G401 (cell line): ENCODE results near the gene TTC21B. TPM values are rescaled to one million over a fixed set of nuclear protein-coding genes. Genes with fewer than 3 reads are reported as not detected.

Source experiments
- DNase-seq: peaks from one replicate; pipeline ENCODE4 v3.0.0-alpha.2; 2015; ENCODE audit warnings: low spot score
- in situ Hi-C: cut with HindIII; loops from 2 replicates; pipeline ENCODE4 v1.10.0; 2016; ENCODE audit warnings: low sequenced_read_pairs, mixed read lengths
- total RNA-seq: library from RNA; depleted of rRNA; stranded (reverse); fragments of >200 nt; shearing (Covaris generic); gene quantifications from 2 replicates; pipeline ENCODE4 v1.2.3, GENCODE V29; 2014

The TTC21B gene
- total RNA-seq, 1 experiment from 2014 or later: 18.5 TPM

DNA sequence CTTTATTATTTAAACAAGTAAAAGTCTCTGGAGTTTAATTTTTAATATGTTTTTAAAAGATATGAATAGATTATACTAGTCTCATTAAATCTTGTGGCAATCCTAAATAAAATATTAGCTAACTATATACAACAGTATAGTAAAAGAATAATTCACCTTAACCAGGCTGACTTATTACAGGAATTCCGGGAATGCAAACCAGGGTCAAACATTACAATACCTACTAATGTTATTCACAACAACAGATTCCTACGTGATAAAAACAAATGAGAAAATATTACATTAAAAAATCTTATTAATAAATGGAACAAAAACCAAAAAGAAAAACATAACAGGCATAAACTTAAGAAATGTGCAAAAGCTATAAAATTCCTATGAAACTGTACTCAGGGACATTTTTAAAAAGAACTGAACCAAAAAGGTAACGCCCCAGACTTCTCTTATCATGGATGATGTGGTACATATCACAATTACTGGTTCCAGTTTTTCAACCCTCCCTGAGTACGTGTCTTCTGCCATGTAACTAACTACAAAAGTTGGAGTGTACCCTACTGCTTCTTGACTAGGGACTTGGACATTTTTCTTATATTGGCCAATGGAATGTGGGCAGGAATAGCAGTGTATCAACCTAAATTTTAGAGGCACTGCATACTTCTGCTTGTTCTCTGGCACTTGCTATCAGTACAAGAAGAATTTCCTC, 20.2 kb downstream of the TTC21B start:
- in situ Hi-C loops: no loop called here
- DNase-seq: no peak

GRCh38 chr2:165927774-165928173, 25.8 kb downstream of the TTC21B start:
- in situ Hi-C loops: no loop called here
- no peak for DNase-seq

DNA sequence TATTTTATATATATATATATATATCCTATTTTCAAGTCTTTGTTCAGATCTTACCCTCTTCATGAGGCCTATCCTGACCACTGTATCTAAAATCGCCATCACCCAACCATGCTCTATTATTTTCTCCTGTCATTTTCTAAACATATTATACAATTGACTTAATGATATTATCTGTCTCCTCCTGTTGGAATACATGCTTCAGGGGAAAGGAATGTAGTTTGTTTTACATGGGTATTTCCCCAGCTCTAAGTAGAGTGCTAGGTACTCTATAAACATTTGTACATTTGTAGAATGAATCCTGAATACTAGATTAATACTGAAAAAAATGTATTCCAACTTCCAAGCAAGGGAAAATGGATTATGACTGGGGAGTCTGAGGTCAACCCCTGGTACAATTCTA, 26.2 kb downstream of the TTC21B start:
- no peak for DNase-seq

DNA sequence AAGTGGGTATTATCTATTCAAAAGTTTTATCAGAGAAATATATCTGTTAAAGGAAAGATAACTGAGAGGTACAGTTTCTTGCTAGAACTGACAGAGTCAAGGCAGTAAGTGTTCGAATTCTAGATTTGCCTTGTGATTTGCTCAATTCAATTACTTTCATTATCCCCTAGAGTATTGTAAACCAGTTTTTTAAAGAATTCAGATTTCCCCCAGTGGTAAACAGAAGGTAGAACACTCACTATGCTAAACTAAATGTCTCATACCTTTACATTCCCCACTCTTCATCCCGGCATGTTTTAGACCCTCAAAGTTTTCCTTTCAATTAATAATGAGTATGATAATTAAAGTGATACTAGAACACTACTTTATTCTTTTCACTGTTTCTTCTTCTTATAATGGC, 28.6 kb downstream of the TTC21B start:
- no peak for DNase-seq
- in situ Hi-C loops: no loop called here

More for the DNA sequence above, 26.2 kb downstream of the TTC21B start:
- in situ Hi-C loops: no loop called here

DNA sequence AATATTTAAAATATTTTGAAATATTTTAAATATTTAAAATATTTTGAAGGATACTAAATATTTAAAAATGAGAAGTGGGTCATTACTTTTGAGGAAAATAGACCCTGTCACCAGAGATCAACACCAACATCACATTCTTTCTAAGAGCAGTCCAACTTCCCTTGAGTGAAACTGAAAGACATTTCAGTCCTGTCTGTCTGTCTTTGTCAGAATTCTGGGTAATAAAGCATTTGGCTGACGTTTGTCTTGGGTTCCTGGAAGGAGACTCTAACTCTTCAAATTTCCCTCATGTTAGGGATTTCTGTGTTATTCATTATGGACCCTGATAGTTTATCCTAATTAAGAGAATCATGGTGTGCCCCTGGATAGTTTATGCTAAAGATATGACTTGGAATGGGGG, 32.8 kb downstream of the TTC21B start:
- in situ Hi-C loops: no loop called here
- no peak for DNase-seq

DNA sequence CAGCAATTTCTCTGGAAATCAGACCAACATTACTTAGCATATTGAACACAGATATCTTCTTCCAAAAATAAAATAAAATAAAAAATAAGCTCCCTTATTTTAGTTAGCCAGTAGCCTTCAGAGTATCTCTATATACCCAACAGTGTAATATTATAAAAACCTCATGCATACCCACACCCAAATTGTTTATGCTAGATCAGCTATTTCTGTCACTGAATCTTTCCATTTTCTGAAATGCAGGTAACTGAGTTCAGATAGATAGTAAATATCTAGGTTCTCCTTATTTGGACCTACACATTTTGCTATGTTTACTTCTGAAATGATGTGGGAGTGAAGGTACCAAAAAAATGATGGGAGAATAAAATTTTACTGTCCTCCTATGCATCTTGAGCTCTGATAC, 39.9 kb downstream of the TTC21B start:
- in situ Hi-C loops: no loop called here
- DNase-seq: no peak

- in situ Hi-C loops: no loop called here
Observed at GRCh38 chr2:165911981-165912380, 41.6 kb downstream of the TTC21B start.

DNA sequence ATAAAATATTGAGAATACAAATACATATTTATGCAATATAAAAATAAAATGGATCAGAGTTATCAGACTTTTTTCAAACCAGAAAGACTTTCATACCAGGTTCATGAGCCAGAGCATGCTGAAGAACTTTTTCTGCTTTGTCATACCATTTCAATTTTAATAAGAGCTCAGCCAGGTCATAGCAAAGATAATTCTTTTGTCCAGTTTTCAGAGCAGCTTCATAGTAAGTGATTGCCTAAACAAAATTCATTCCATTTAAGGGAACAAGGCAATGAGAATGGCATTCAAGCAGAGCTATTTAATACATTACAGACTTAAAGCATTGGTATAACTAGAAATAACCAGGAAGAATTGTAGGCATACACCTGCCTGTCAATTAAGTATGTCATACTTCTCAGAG, 42.3 kb downstream of the TTC21B start:
- DNase-seq: no peak
- in situ Hi-C loops: no loop called here

More at GRCh38 chr2:165911981-165912380, 41.6 kb downstream of the TTC21B start:
- no peak for DNase-seq

GRCh38 chr2:165909466-165909865, 44.1 kb downstream of the TTC21B start:
- no peak for DNase-seq
- in situ Hi-C loops: no loop called here

GRCh38 chr2:165905854-165906253, 47.7 kb downstream of the TTC21B start:
- in situ Hi-C loops: no loop called here
- DNase-seq: no peak

GRCh38 chr2:165905269-165905668, 48.3 kb downstream of the TTC21B start:
- DNase-seq: no peak
- in situ Hi-C loops: no loop called here

GRCh38 chr2:165904432-165904831, 49.1 kb downstream of the TTC21B start:
- in situ Hi-C loops: no loop called here
- no peak for DNase-seq

DNA sequence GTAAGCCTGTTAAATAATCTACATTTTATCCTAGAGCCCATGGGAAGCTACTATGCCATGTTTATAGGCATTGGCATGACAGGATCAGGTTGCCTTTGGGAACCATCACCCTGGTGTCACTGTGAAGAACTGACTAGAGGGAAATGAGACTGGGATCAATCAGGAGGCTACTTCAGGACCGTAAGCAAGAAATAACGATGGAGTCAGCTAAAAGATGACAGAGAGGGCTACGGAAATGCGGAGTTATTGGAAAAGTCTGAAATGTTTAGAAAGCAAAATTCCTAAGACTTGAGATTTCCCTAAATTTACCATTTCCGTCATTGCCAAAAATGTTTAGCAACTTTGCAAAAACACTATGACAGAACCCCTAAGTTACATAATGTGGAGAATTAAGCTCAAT, 50.2 kb downstream of the TTC21B start:
- no peak for DNase-seq
- in situ Hi-C loops: no loop called here

DNA sequence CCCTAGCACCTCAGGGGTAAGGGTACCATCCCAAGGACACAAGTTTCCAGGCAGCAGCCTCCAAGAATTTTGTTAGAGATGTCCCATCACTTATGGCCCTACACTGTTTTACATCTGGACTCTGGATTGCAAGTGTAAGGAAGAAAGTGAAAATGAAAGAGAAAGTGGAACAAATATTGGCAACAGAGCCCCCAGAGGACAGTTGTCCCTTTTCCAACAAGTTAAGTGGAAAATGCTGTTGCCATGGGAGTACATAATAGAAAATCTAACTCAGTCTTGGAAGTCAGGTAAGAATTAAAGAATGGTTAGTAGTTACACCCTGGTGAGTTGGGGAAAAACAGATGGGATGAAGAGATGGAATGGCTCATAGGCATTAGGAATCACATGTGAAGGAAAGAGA, 50.6 kb downstream of the TTC21B start:
- in situ Hi-C loops: no loop called here
- no peak for DNase-seq

DNA sequence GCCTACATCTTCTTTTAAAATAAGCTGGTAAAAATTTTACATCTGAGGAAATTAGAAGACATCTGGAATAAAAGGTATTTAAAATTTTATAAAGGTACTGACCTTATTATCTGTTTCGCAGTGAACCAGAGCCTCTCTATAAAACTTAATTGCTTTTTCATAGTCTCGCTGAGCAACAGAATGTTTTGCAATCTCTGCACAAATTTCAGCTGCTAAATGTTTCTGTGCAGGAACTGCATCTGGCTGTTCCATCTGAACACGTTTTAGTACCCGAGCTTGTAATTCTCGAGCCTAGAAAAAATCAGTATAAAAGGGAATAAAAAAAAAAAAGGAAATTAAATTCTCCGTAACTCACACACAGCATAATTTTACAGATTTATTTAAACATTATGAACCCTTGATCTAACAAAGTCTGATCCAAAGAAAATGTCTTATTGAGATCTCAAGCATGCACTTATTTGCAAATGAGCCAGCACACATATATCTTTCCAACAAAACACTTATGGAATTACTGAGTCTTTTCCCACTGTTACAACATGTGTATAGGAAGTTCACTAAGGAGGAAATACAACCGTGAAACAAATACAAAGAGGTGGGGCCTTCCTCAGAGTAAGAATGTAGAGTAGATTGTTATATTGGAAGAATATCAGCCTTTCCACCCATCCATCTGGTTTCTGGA, 51.8 kb downstream of the TTC21B start:
- in situ Hi-C loops: no loop called here
- no peak for DNase-seq

DNA sequence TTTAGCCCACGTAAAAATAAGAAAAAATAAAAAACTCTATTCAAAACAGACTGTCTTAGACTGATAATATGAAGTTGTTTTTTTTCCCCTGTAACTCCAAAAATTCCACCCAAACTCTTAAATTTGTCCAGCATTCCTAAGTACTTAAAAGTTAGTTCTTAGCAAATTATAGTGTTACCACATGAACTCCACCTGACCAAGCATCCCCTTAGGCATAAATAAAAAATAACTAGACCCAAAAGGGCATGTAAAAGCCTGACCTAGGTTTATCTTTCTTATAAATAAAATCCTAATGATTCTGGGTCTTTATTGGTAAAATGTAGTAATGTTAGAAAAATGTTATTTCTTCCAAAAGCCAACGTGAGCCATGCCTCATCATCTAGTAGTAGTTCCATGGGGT, 54.3 kb downstream of the TTC21B start:
- in situ Hi-C loops: no loop called here

GRCh38 chr2:165898381-165898780, 55.2 kb downstream of the TTC21B start:
- in situ Hi-C loops: no loop called here
- no peak for DNase-seq

More for the DNA sequence above, 54.3 kb downstream of the TTC21B start:
- DNase-seq: no peak

DNA sequence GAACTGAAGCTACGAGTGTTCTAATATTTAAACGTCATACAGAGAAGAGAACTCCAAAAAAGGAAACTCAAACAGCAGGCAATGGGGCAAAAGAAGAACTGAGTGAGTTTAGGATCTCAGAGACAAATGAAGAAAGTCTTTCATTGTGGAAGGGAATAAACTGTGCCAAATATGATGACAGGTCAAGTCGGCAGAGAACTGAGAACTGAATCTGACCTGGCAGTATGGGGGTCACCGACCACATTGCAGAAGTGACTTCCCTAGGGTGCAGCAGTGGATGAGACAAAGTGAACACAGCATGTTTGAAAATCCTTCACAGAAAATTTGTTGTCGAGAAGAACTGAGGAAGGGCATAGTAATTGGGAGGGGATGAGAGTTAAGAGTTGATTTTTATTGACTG, 55.9 kb downstream of the TTC21B start:
- in situ Hi-C loops: no loop called here
- DNase-seq: no peak

GRCh38 chr2:165897074-165897473, 56.5 kb downstream of the TTC21B start:
- in situ Hi-C loops: no loop called here
- DNase-seq: no peak

- no peak for DNase-seq
Observed at GRCh38 chr2:165895974-165896373, 57.6 kb downstream of the TTC21B start.

DNA sequence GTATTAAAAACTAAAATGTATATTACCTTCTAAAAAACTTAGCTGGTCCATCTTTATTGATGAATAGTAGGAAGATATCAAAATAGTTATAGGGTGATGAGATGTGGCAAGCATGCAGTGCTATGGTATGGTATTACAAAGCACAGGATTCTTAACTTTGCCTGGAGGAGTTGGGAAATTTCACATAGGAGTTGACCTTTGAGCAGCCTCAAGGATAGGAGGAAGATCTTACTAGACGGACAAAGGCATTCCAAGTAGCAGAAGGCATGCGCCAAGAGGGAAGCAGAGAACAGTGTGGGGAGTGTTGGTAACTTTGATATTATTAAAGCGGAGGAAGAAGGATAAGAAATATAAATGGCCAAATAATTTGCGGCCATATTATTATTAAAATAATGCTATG, 60.0 kb downstream of the TTC21B start:
- in situ Hi-C loops: no loop called here
- no peak for DNase-seq

More at GRCh38 chr2:165895974-165896373, 57.6 kb downstream of the TTC21B start:
- in situ Hi-C loops: no loop called here
